Right lobe of liver (tissue), 4 donors: ENCODE data around the gene ABCB6.

Experiments used
- CTCF ChIP-seq, 4 donors: fragments of 200-600 bp in 3 of 4; fragments of 450-650 bp in 1 of 4; IDR thresholded peaks; one replicate each; pipeline versions ENCODE4 v1.5.1 to v1.8.0; 2016 to 2022; ENCODE audit warnings: antibody characterized with exemption in 4 of 4, mild to moderate bottlenecking in 2 of 4
- POLR2A ChIP-seq: fragments of 450-650 bp; IDR thresholded peaks from one replicate; pipeline ENCODE4 v1.6.1; 2017; ENCODE audit warnings: antibody characterized with exemption, mild to moderate bottlenecking
- donor health status: DM: no; HTN: no; CAD: no.
- donor health status: DM: no; HTN: no; CAD: no.
- donor health status: DM: no; HTN: yes; CAD: no.

- TF ChIP-seq CTCF (IDR thresholded peaks at IDR 0.05), result no peak
- no peak for TF ChIP-seq POLR2A
Measured at GRCh38 chr2:219254590-219255201, 35.9 kb upstream of the ABCB6 start.
